Tibial nerve (tissue), 3 donors: ENCODE measurements around the gene ALKBH3.

Experiments used
- POLR2A ChIP-seq, 2 donors: fragments of 450-650 bp; IDR thresholded peaks; one replicate each; pipeline ENCODE4 v1.6.1; 2017; ENCODE audit warnings: antibody characterized with exemption in 2 of 2, mild to moderate bottlenecking in 2 of 2, moderate library complexity in 2 of 2
- TF ChIP-seq, protein P1 (sequence below), 5 experiments: fragments of 200-600 bp in 3 of 5; fragments of 450-650 bp in 2 of 5; sonication (generic) in 3 of 5; IDR thresholded peaks; one replicate each; pipeline ENCODE4 v1.5.1; 2016 to 2019; ENCODE audit warnings: antibody characterized with exemption in 5 of 5, mild to moderate bottlenecking in 3 of 5, moderate library complexity in 2 of 5

DNA sequence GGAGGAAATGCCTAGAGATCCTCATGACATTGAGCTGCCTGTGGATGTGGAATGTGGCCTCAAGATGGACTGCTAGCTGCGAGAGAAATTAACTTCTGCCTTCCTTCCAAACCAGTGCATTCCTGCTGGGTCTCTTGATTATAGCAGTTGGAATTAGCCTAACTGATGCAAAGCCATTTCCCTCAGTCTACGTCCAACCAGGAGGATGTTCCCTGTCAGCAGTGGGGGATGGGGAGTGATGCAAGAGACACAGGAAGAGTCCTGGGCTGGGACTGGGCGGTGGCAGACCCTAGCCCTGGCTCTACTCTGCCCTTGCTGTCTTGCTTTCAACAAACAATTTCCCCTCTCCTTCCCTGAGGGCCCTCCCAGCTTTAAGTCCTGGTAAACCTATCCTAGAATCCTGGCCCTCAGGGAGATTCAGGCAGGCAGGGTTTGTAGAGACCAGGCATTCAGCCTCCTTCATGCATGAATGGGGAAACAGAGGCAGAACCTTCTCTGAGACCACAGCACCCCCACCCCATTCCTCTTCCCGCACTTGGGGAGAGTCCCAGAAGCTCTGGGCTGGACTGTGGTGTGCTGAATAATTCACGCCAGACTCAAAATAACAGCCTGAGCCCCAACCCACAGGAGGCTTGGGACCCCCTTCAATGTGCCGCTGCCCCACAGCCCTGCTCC is 78.8 kb downstream of the ALKBH3 start:
- no peak for TF ChIP-seq POLR2A (IDR thresholded peaks at IDR 0.05)
- TF ChIP-seq, protein P1, sequence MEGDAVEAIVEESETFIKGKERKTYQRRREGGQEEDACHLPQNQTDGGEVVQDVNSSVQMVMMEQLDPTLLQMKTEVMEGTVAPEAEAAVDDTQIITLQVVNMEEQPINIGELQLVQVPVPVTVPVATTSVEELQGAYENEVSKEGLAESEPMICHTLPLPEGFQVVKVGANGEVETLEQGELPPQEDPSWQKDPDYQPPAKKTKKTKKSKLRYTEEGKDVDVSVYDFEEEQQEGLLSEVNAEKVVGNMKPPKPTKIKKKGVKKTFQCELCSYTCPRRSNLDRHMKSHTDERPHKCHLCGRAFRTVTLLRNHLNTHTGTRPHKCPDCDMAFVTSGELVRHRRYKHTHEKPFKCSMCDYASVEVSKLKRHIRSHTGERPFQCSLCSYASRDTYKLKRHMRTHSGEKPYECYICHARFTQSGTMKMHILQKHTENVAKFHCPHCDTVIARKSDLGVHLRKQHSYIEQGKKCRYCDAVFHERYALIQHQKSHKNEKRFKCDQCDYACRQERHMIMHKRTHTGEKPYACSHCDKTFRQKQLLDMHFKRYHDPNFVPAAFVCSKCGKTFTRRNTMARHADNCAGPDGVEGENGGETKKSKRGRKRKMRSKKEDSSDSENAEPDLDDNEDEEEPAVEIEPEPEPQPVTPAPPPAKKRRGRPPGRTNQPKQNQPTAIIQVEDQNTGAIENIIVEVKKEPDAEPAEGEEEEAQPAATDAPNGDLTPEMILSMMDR (IDR thresholded peaks at IDR 0.05): no peak
